Ureter (tissue), 1 donor: ENCODE measurements around the gene ABCA12. TPM values are rescaled to one million over a fixed set of nuclear protein-coding genes. Genes with fewer than 3 reads are reported as not detected.

Source experiments
- DNase-seq: peaks from one replicate; pipeline ENCODE4 v3.0.0-alpha.2; 2020; ENCODE audit warnings: low spot score
- total RNA-seq: library from RNA; stranded (reverse); gene quantifications from one replicate; pipeline ENCODE4 v1.2.4, GENCODE V29; 2023
- donor health status: DM: yes; HTN: yes; CAD: no.

Gene ABCA12
- total RNA-seq, 1 donor from 2014 or later = 0.44 TPM

GRCh38 chr2:215036314-215036713 lies 102.1 kb downstream of the ABCA12 start:
- DNase-seq = no peak

DNA sequence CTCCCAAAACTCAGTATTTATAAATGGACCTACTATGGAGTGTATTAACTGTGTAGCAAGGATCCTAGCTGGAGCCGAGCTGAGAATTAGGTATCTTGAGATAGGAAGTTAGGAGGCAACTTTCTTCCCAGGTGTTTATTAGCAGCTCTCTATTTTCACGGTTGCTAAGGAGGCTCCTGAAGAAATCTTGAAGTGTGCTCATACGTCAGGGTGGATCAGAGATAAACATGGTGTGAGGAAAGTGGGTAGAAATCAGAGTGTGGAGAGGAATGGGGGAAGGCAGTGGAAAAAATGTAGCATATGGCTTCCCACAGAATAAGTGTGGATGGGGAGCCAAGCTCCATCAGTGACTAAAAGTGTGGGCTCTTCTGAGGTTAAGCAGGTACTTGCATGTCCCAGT lies 104.3 kb downstream of the ABCA12 start:
- no peak for DNase-seq

- DNase-seq = no peak
Measured at GRCh38 chr2:215032153-215032552, 106.3 kb downstream of the ABCA12 start.

DNA sequence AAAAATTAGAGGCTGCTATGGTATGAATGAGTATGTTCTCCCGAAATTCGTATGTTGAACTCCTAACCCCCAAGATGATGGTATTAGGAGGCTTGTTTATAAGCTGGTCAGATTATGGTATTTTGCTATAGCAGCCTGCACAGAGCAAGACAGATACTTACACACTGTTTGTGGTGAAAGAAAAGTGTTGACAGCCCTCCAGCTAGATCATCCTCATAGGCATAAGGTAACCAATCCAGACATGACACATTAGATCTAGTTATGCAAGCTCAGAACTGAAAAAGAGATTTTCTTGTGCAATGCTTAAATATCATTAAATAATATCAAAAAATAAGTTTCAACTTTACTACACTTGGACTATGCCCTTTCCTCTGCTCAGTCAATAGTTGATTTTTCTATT lies 107.1 kb downstream of the ABCA12 start:
- no peak for DNase-seq

- DNase-seq = no peak
Measured at GRCh38 chr2:215029936-215030335, 108.5 kb downstream of the ABCA12 start.

- DNase-seq = no peak
Measured at GRCh38 chr2:215028231-215028630, 110.2 kb downstream of the ABCA12 start.

DNA sequence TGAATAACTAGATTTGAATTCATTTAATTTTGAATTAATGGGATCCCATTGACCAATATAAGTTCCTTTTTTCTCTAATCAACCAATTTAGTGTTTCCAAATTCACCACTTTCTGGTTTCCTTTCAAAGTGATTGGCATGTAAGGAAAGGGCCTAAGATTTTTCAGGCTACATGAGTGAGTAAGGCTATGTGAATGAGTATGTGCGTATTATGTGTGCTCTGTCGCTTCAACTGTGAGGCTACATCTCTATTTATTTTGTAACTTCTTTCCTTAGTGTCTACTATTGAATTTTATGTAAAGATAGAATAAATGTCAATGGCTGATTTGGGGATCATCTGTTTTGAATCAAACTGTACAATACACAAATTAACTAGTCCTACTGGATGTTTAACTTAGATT lies 110.6 kb downstream of the ABCA12 start:
- no peak for DNase-seq

DNA sequence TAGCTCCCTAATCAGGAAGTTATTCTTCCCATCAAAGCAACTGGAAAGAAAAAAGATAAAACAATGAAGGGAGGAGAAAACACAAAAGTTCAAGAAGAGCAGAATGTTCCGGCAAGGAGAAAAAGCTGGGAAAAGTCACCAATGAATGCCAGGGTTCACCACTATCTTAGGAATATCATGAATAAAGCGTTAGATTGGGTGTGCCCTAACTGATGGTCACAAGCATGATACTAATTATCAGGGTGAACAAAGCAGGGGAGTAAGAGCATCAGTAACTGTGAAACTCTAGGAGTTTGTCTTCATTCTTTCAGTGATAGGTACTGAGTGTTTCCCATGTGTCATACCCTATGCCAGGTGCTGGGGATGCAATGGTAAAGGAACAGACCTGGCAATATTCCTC lies 115.5 kb downstream of the ABCA12 start:
- no peak for DNase-seq

- DNase-seq = no peak
Measured at GRCh38 chr2:215022418-215022817, 116.0 kb downstream of the ABCA12 start.

- DNase-seq = no peak
Measured at GRCh38 chr2:215020283-215020682, 118.1 kb downstream of the ABCA12 start.

- DNase-seq = no peak
Measured at GRCh38 chr2:215019521-215020145, 118.8 kb downstream of the ABCA12 start.

DNA sequence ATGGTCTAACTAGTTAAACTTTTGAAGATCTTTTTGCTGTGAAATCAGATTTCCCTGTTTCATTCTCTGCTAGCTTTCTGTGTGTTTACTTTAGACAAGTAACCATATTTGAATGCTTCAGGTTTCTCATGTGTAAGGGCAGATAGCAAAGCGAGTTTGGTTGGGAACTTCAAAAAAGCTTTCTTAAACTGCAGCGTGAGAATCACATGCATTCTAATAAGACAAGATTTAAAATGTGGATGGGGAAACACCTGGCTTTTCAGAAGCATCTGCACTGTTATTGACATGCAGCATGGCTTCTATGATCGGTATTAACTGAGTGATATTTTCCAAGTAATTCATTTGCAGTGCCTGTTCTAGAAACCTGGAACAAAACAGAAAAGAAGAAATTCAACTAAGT lies 119.3 kb downstream of the ABCA12 start:
- no peak for DNase-seq

- no peak for DNase-seq
Measured at GRCh38 chr2:215015421-215015820, 123.0 kb downstream of the ABCA12 start.

- DNase-seq = no peak
Measured at GRCh38 chr2:215010390-215010789, 128.0 kb downstream of the ABCA12 start.

- DNase-seq = no peak
Measured at GRCh38 chr2:215003001-215003400, 135.4 kb downstream of the ABCA12 start.

DNA sequence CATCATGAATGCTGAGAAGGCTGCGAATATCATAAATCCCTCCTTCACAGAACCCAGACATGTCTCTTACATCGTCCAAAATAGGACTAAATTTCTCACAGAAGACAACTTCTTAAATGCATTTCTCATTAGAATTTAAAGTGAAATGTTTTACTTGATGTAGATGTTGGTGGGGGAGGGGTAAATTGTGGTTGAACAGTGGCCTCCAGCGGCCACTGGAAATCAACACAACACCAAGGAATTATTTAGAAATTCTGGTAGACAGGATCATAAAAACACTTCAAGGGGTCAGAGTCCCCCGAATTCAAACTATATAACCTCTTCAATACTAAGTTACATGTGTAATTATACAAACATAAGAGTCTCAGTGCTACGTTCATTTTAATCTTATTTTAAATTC lies 135.9 kb downstream of the ABCA12 start:
- no peak for DNase-seq

- no peak for DNase-seq
Measured at GRCh38 chr2:215000721-215001120, 137.7 kb downstream of the ABCA12 start.

GRCh38 chr2:214995926-214996670 lies 142.3 kb downstream of the ABCA12 start:
- DNase-seq = no peak

GRCh38 chr2:214995409-214995808 lies 143.0 kb downstream of the ABCA12 start:
- no peak for DNase-seq

DNA sequence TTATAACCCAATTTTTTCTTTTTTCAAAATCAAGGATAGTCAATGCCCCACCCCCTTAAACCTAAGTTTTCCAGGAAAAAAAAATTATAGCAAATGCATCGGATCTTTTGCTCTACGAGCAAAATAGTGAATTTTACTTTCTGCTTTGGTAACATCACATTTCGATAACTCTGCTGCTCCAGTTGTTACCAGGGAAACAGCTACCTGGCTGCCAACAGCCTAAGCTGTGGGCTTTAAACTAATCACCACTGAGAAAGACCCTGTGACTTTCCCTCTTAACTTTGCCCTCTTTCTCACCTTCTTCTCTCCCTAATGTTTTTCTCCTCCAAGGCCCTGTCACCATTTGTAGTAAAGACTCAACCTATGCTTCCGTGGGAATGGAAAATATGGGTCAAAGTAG lies 145.5 kb downstream of the ABCA12 start:
- DNase-seq = no peak

GRCh38 chr2:214989187-214989586 lies 149.2 kb downstream of the ABCA12 start:
- no peak for DNase-seq

DNA sequence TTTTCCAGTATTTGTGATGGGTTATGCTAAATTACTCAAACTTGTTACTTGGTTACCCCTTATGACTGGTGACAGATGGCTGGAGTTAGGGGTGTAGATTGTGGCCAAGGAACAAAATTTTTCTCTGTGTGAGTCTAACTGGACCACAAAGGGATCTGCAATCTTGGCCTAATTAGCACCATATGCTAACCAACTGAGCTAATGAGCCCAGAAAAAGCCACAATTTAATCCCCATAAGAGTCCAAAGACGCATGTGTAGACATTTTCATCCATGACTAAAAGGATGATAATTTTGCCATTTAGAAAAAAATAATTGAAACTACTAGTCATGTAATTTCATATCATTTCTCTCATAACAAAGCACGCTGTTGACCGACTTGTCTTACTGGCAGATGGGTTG lies 151.2 kb downstream of the ABCA12 start:
- DNase-seq = no peak

GRCh38 chr2:214985619-214986018 lies 152.8 kb downstream of the ABCA12 start:
- no peak for DNase-seq

GRCh38 chr2:214966420-214966819 lies 172.0 kb downstream of the ABCA12 start:
- no peak for DNase-seq
